Measurements from ENCODE around the gene WDR62.
A peak's percentile ranks its signal among the peaks of the same experiment; 100 is the strongest.
"Not testable (repeated sequence)": the region's sequence is repeated elsewhere in the genome, so short reads cannot be mapped to it uniquely, and the experiment has no call there.

The WDR62 gene

GRCh38 chr19:36110487-36111199, 55.9 kb downstream of the WDR62 start, which contains the start of gene OVOL3:
OVOL3 (plus strand) TSS chr19:36111143; CDS start chr19:36111203, 60 bp downstream.
- peak; percentile 67 for DNase-seq (ENCODE audit: low spot score)

- peak; percentile 54 for DNase-seq (ENCODE audit: low spot score)
Measured at GRCh38 chr19:36111200-36111539, 56.5 kb downstream of the WDR62 start.

- no peak for DNase-seq (ENCODE audit: low spot score)
Measured at GRCh38 chr19:36112678-36113077, 58.0 kb downstream of the WDR62 start.

- DNase-seq (ENCODE audit: low spot score): no peak
Measured at GRCh38 chr19:36113425-36113824, 58.7 kb downstream of the WDR62 start.

- peak; percentile 51 for DNase-seq (ENCODE audit: low spot score)
Measured at GRCh38 chr19:36113894-36114720, 59.4 kb downstream of the WDR62 start.

GRCh38 chr19:36114721-36115452, 60.2 kb downstream of the WDR62 start, which contains the start of gene POLR2I:
POLR2I (minus strand) TSS chr19:36114875; CDS start chr19:36114856, 19 bp downstream.
- DNase-seq (ENCODE audit: low spot score): peak; percentile 100

- DNase-seq (ENCODE audit: low spot score): no peak
Measured at GRCh38 chr19:36115453-36116343, 61.0 kb downstream of the WDR62 start, which contains the start of gene TBCB. TBCB (plus strand) TSS chr19:36115468; CDS start chr19:36115561, 93 bp downstream.

- no peak for DNase-seq (ENCODE audit: low spot score)
Measured at GRCh38 chr19:36116344-36116637, 61.6 kb downstream of the WDR62 start.

- DNase-seq (ENCODE audit: low spot score): no peak
Measured at GRCh38 chr19:36120092-36120983, 65.6 kb downstream of the WDR62 start.

GRCh38 chr19:36120984-36121358, 66.3 kb downstream of the WDR62 start:
- DNase-seq (ENCODE audit: low spot score): no peak

GRCh38 chr19:36121486-36122124, 66.9 kb downstream of the WDR62 start:
- no peak for DNase-seq (ENCODE audit: low spot score)

- DNase-seq (ENCODE audit: low spot score): no peak
Measured at GRCh38 chr19:36125557-36125956, 70.9 kb downstream of the WDR62 start.

GRCh38 chr19:36128392-36128736, 73.7 kb downstream of the WDR62 start:
- peak; percentile 63 for DNase-seq (ENCODE audit: low spot score)

GRCh38 chr19:36131221-36131620, 76.5 kb downstream of the WDR62 start:
- DNase-seq (ENCODE audit: low spot score): not testable (repeated sequence)

- not testable (repeated sequence) for DNase-seq (ENCODE audit: low spot score)
Measured at GRCh38 chr19:36134867-36135266, 80.2 kb downstream of the WDR62 start.

- no peak for DNase-seq (ENCODE audit: low spot score)
Measured at GRCh38 chr19:36136964-36137686, 82.4 kb downstream of the WDR62 start.

- DNase-seq (ENCODE audit: low spot score): no peak
Measured at GRCh38 chr19:36139120-36139472, 84.4 kb downstream of the WDR62 start.

- peak; percentile 99 for DNase-seq (ENCODE audit: low spot score)
Measured at GRCh38 chr19:36139473-36140303, 85.0 kb downstream of the WDR62 start, which contains the start of gene CAPNS1. CAPNS1 (plus strand) TSS chr19:36140066; CDS start chr19:36141012, 946 bp downstream.

Data from ecto neural progenitor cell (in vitro differentiated cells).